NCI-H2196 treated with DMSO at 0.1 percent for 48 hours (cell line): ENCODE data around the gene FMN1.

Source experiments
- DNase-seq: peaks from one replicate; lab custom pipeline; 2025; ENCODE audit not compliant: unreplicated experiment; lab: John Stamatoyannopoulos, UW

The FMN1 gene

DNA sequence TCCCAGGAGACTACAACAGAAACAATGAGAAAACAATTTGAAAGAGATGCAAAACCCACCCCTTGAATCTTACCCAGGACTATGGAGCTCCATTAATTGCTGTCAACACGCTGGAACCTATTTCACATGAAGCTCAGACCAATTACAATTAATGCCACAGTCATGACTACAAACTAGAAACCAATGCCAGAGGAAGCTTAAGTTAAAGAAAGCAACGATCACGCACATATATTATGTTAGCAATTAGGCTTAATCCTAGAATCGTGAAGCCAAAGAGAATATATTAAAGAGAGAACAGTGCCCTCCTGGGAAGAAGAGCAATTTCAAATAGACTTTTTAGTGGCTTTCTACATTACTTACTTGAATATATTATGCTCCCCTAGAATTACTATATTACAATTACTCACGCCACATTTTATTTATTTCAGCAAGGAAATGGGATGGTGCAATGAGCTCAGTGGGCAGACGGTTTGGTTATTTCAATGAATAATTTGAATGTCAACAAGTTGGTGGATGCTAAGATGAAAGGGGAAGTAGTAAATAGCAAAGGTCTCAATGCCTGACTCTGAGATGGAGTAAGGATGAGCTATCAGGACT, 351.2 kb downstream of the FMN1 start:
- DNase-seq: no peak

DNA sequence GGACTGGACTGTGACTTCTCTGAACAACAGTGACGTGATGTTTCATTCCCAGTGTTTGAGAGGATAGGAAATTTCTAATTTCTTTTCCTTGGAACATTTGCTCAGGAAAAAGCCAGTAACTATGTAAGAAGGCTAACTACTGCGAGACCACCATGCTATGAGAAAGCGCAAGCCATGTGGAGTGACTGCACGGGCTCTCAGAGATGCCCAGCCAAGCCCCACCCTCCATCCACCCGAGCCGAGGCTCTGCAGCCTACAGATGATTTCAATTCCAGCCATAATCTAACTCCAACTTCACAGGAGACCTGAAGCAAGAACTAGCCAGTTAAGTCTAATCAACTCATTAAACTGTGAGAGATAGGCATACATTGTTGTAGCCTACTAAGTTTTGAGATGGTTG, 352.4 kb downstream of the FMN1 start:
- no peak for DNase-seq

DNA sequence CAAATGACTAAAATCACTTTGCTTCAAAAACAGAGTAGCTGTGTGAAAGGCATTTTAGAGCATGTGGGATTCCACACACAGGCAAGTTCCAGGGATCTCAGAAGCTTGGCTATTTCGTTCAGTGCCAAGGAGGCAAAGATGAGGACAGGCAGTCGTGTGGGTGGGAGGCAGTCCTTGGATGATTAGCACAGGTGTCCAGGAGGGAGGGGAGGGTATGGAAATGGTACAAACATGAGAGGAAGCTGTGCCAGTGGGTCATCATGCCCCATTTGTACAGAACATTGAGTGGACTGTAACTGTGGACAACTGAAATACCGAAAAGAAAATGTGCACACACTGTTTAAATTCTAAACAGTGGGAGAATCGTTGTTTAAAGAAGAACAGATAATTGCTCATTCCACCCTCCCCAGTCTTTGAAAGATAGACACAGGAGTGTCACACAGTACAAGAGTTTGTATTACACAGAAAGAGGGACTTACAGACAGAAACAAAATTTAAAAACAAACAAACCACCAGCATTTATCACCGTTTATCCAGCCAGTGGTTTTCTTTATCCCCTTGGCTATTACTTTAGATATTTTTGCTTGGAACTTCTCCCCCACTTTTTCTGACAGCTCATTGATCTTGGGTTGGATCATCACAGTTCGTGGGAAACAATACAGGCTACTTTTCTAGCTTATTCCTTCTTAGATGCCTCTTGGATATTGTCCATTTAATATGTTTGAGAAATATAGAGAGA, 353.8 kb downstream of the FMN1 start:
- no peak for DNase-seq

DNA sequence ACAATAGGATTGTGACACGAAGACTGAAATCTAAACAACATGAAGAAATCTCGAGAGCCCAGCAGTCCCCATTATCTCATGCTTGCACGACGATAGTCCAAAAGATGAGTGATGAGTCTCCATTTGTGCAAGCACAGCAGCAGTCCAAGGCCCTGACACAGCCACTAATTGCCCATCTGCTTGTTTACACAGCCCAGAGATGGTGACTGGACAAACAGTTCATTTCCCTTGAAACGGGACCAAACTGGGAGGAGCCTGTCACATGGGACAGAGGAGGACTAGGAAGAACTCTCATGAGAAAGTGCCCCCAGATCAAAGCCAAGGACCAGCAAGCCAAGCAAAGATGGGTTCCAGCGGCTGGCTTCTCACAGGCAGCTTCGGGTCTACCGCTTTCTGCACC, 355.7 kb downstream of the FMN1 start:
- DNase-seq: peak; percentile 6

DNA sequence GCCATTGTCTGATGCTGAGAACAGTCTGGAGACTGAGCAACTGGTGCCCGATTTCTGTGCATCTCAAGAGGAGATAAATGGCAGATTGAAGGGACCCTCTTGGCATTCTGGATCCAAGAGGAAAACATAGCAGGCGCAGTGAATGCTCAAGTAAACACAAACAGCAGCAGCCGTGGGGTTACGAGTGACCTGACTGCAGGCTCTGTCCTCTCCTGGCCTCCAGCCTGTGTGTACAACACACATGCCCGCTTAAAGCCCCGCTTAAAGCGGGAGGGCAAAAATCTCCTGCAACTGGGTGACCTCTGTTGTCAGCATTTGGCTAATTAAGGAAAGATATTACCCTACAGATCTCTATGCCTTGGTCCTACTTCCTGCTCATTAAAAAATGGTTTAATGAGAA, 356.2 kb downstream of the FMN1 start:
- DNase-seq: no peak

DNA sequence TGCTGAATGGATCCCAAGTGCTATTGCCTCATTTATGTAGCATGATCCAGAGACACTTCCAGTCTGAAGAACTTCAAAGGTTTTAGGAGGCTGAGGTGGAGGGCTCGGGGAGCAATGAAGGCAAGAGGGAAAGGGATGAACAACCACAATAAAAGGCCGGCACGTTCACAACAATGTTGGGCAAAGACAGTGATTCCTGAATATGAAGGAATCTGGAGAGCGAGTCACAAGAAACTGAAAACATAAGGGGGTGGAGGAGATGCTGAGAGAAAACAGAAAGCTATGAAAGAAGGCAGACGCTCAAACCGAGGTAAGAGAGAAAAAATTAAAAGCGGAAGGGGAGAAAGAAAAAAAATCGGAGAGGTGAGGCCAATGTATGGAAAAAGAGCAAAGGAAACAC, 356.6 kb downstream of the FMN1 start:
- DNase-seq: no peak

DNA sequence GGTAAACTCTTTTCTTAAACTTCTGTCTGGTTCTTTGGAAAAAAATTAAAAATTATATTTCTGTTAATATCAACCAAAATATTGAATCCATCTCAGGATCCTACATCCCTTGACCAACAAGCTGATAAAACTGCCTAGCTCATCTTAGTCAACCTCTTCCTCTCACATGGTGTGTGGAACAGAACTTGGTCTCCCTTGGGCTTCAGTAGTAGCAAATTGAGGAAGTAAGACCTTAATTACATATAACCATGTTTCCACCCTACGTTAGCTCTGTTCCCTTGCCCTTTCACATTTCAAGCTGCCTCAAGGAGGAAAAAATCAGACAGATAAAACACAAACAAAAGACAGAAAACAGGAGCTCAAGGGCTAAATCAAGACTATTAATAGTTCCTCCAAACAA, 360.4 kb downstream of the FMN1 start:
- DNase-seq: no peak

DNA sequence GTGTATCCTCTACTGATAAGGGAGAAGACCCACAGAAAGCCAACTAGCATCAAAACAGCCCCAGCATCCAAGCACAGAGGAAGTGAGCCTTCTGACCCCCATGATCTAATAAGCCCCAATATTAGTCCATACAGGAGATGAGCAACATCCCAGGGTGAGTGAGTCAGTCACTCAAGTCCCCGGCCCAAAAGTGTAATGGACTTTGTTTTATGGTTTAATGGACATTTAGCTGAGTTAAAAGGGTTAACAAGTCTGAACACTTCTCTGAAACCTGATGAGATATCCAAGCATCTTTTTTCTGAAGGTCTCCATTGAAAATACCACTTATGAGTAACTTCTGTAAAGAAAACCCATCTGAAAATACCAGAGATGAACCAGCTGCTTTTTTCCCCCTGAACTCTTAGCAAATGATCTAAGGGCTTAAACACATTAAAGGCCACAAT, 361.1 kb downstream of the FMN1 start:
- no peak for DNase-seq

DNA sequence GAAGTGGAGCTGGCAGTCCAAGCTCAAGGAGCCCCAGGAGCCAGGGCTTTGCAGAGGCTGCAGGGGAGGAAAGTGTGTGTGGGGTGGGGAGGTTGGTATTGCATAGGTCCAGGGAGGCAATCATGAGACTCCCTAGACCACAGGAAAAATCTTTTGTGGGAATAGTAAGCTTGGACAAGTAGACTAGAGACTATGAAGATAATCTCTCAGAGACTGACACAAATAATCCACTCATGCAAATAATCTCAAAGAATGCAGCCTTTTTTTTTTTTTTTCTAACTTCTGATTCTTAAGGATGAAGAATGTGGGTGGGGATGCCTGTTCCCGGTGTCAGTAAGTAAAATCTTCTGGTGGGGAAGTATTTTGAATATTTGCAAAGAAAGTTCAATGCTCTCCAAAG, 363.0 kb downstream of the FMN1 start:
- DNase-seq: no peak

DNA sequence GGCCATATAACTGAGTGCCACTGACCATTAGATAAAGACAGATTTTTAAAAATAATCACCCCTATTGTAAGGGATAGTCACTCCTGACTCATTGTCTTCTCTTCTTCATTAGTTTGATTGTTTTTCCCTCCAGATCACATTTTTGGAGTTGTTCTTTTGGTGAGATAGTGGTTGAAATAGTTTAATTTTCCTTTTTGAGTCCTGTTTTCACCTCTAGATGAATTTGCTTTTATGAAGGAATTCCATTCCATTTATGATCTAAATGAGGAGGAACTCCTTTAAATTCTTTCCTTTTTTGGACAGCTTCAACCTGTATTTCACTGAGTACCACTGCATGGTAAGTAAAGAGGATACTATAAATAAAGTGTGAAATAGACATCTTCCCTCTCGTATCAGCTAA, 364.3 kb downstream of the FMN1 start:
- no peak for DNase-seq

DNA sequence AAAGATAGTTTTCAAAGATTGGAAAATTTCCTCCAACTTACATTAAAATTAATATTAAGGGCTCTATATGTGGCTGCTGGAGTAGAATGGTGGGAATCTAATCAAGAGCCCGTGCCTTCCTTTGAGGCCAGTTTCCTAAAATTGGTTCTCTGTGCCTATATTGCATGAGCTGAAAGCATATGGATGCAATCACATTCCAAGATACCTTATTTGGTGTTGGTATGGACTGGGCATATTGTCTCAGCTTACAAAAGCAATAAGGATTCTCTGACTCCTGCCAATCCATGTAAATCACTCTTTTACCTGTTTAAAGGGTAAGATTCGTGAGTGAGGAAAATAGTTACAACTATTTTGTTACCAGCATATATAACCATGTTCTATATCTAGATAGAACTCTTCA, 365.1 kb downstream of the FMN1 start:
- no peak for DNase-seq

DNA sequence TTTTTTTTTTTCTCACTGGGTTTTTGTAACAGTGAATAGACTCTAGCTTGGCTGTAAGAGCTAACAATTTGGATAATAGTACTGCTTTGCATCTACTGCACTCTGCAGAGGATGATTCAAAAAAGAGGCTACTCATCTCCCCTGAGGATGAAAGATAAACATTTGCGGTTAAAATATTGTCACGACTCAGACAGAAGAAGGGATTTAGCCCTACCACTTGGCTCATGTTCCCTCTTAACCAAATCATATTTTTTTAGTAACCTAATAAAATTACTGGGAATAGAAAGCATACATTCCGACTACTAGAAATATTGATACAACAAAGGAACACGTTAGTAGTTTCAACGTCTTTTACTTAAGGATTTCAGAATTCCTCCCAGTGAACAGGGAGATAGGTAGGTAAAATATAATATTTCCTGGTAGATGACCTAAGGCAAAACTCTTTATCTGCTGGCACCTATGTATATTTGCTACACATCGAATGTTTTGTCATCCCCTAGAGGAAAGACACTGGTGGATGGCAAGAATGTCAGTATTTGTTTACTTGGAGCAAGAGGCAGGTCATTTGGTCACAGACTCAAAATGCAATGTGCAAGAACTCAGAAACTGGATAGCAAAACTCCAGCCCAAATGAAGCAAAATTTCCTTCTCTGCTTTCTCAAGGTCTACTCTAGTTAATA, 365.9 kb downstream of the FMN1 start:
- DNase-seq: no peak

DNA sequence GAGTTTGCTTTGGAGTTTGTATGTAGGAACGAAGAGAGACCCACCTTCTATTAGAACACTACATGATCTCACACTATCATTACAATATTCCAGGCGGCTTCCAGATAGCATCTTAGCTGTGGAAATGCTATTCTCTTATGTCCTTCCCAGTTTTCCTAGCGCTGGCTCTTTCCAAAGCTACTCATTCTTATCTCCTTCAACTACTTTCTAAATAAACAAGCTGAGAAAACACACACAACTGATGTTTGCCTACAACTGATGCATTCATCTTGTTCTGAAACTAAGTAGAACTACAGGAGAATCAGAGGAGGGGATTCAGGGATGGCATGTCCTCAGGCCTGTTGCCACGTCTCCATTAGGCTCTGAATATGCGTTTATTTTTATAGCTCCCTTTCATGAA, 367.8 kb downstream of the FMN1 start:
- DNase-seq: no peak

DNA sequence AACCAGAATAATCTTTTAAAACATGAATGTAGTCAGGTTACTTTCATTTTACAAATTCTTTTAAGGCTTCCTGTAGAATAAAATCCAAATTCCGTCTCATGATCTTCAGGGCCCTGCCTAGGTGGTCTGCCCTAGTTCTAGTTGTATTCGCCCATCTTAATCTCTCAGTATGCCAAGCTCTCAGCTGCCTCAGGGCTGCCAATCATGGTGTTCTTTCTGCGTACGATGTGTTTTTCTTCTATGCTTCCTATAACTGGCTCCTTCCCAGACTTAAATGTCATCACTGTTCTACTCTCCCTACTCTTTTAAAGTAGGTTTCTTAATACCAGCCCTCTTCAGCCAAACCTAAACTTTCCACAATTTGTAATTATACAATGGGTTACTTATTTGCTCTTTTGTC, 369.3 kb downstream of the FMN1 start:
- DNase-seq: no peak

DNA sequence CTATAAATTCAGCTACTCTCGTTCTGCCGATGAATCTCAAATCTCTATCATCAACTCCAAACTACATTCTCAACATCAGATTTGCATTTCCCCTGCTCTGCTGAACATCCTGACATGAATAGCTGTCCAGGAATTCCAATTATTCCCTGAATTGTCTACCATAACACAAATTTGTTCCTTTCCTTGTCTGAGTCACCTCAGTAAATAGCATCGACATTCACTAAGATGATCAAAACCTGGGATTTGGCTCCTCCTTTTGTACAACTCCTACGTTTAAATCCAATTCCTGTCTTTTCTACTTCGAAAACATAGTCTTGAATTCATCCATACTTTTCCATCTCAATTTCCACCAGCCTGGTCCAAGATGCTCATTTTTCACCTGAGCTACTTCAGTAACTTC, 369.7 kb downstream of the FMN1 start:
- no peak for DNase-seq

DNA sequence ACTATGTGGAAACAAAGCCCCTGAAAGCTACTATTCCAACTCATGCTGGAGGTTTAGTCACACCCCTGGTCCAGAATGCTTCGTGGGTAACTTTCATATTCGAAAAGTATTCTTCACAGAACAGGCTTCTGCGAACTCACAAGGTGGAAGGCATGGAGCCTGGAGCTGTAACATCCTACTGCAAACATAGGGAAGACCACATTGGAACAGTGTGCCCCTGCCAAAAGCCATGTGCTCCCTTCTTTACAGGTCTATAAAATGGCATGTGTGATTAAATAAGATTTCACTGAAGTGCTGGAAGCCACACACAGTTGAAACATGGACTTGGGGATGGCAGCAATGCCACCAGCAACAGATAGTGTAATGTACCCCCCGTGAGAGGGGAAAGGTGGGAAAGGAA, 370.8 kb downstream of the FMN1 start:
- no peak for DNase-seq

DNA sequence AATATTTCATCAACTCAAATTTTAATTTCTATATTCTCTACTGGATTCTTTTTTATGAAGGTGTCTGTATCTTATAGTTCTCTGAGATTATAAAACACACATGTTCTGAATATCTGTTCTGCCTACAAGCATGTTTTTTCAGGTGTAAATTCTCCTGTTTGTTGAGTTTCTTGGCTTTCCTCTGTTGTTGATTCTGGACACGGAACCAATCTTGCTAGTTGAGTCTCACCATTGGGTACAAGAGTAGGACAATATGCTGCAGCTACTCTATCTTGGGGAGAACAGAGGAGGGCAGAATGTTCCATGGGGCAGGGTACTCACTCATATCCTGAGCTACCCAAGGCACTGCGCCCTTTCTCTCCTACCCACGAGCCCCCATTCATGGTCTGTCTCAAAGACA, 371.8 kb downstream of the FMN1 start:
- no peak for DNase-seq

DNA sequence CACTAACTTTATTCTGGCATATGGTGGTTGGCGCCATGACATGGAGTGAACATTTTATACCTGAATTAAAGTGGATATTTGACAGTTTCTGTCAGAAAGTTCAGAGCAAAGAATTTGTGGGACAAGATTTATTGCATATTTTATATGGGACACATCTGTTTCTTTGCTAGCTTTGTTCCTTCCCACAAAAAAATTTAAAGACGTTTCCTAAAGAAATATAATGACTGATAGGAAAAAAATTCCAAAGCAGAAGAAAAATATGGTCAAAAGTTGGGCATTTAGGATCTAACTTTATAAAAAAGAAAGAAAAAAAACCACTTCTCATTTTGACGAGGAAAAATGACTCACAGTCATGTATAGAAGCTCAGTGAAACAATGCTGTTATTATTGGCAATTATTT, 375.1 kb downstream of the FMN1 start:
- no peak for DNase-seq

DNA sequence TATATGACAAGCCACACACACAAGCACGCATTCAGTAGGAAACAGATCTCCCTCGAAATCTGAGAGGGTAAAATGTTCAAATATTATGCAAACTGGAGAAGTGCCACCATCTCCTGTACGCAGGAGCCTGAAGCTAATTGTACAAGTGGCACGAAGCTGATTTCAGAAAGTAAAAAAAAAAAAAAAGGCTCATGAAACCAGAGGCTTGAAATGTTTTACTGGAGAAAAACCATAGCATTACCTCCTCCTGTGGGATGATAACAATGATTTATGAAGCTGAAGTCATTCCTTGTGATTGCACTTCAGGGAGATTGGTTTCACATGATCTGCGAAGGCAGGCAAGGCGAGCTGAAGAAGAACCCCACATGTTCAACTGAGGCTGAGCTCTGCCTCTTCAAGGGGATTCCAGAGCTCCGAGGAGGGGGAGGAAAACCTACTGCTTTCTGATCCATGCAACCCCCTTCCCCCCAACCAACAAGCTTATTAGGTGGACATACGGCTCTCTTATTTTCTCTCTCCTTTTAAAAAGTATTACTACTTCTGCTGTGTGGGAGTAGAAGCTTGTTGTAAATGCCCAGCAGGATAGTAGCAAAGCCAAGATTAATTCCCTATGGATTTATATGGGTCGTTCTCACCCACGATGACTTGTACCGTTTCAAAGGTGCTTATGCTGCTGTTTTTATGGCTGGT, 375.6 kb downstream of the FMN1 start:
- DNase-seq: no peak

DNA sequence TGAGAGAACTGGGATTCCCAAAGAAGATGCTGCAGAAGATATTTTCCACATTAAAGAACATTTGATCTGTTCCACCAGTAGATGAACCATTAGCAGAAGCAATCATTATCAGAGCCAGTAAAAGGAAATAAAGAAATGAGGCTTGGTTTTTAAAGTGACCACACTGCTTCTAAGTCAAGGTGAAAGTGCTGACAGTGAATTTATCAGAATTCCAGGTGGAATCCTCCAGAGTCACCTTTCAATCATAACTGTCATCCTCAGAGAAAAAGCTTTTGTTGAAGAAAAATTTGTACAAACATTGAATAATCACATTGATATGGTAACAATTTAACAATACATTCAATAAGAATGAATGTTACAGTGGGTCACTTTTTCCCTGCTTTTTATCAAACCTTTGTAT, 376.9 kb downstream of the FMN1 start:
- no peak for DNase-seq

DNA sequence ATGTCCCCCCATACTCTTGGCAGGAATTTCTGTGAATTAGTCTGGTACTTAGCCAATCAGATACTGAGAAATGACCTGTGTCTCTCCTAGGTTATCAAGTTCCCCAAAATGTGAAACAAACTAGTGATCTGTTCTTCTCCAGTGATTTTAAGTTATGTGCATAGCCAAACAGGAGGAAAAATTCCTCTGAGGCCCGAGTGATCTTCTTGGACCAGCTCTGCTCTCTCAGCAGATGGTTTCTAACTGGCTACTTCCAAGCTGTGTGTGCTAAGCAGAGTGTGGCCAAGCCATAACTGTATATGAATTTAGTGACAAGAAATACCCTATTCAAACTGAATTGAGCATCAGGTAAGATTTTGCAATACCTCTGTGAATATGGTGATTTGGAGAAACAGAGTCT, 387.2 kb downstream of the FMN1 start:
- no peak for DNase-seq

DNA sequence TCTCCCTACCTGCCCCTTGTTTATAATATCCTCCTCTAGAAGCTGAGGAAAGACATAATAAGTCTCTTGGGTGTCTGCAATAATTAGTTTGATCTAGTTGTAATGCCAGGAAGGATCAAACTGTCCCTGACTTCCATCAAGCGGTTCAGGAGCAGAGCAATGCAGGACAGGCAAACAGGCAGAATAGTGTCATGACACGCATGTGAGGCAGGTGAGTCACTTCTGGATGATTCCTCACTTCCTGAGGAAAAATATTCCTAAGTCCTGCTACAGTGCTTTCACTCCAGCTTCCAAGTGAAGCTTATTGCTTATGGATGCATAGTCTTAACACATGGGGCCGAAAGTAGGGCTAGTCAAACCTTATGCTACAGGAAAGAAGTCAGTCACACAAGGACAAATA, 390.9 kb downstream of the FMN1 start:
- no peak for DNase-seq
